Adrenal gland (tissue), 19 donors: Measurements from ENCODE around the gene URM1. TPM values are rescaled to one million over a fixed set of nuclear protein-coding genes. Genes with fewer than 3 reads are reported as not detected.

Source experiments
- DNase-seq, 7 donors: peaks; one replicate each; pipeline ENCODE4 v3.0.0-alpha.2; 2019 to 2020
- H3K27ac ChIP-seq, 5 donors: fragments of 200-600 bp; sonication (generic) in 4 of 5; 1 replicate in 3 of 5; 2 replicates in 2 of 5; pipeline versions ENCODE4 v1.5.1 to v1.8.0; 2016 to 2020; ENCODE audit warnings: mild to moderate bottlenecking in 1 of 5
- H3K27me3 ChIP-seq: fragments of 200-600 bp; 2 replicates; pipeline ENCODE4 v1.8.0; 2021
- H3K36me3 ChIP-seq, 2 donors: fragments of 200-600 bp; replicated peaks in 1 of 2; 1 replicate in 1 of 2; 2 replicates in 1 of 2; pipeline versions ENCODE4 v1.5.1 to v1.8.0; 2018 to 2022
- H3K4me1 ChIP-seq, 2 donors: fragments of 200-600 bp; replicated peaks in 1 of 2; 1 replicate in 1 of 2; 2 replicates in 1 of 2; pipeline versions ENCODE4 v1.5.1 to v1.8.0; 2018 to 2021
- H3K4me3 ChIP-seq, 4 donors: fragments of 200-600 bp; sonication (generic) in 3 of 4; one replicate each; pipeline ENCODE4 v1.5.1; 2016 to 2018
- H3K9me3 ChIP-seq, 3 donors: fragments of 200-600 bp; sonication (generic) in 1 of 3; replicated peaks in 1 of 3; 1 replicate in 2 of 3; 2 replicates in 1 of 3; pipeline versions ENCODE4 v1.5.1 to v1.8.0; 2016 to 2021
- POLR2A ChIP-seq, 2 donors: fragments of 450-650 bp; IDR thresholded peaks; one replicate each; pipeline ENCODE4 v1.6.1; 2017; ENCODE audit warnings: antibody characterized with exemption in 2 of 2, mild to moderate bottlenecking in 2 of 2, moderate library complexity in 1 of 2
- WGBS, 4 donors: extraction: QIAGEN DNeasy Blood & Tissue Kit in 2 of 4; methylation state at CpG; one replicate each; pipeline versions ENCODE4 v1.1.5 to v1.1.7; 2013 to 2017; 5-methylcytosine and 5-hydroxymethylcytosine counted together
- intact Hi-C, 2 donors: fragments of 100-400 bp; cut with DNase I; formaldehyde crosslinking; loops; one replicate each; pipeline versions ENCODE4 v1.14.1 to v1.15.0; 2022 to 2023
- long read RNA-seq, 10 donors: library from polyadenylated mRNA in 3 of 10; unstranded in 2 of 10; stranded (forward) in 1 of 10; transcript quantifications; one replicate each; pipeline ENCODE4 v2.0.0 and lab custom pipeline, GENCODE V29; 2021 to 2026
- polyA plus RNA-seq, 3 donors: library from polyadenylated mRNA; stranded (reverse); fragments of 200-250 nt in 2 of 3; fragments of 350-450 nt in 1 of 3; fragmentation: Illumina TruSeq in 1 of 3; extraction: RNeasy Lipid Tissue Mini Kit (QIAGEN cat#74804) in 1 of 3; gene quantifications; one replicate each; pipeline ENCODE4 v1.2.3, GENCODE V29; 2013 to 2014
- total RNA-seq, 9 donors: library from RNA; depleted of rRNA in 4 of 9; stranded (reverse); fragments of >200 nt in 4 of 9; fragments of 120-200 nt in 1 of 9; fragmentation: NEBNext Ultra II Directional in 1 of 9; extraction: Animal tissue kit (Norgen Biotek cat#: 25700) in 1 of 9; gene quantifications; one replicate each; pipeline versions ENCODE4 v1.1.0 to v1.2.4, GENCODE V29; 2013 to 2023
- TF ChIP-seq, protein P1 (sequence below), 6 experiments: fragments of 450-650 bp in 4 of 6; fragments of 200-600 bp in 2 of 6; sonication (generic) in 1 of 6; IDR thresholded peaks; 1 replicate in 5 of 6; 2 replicates in 1 of 6; pipeline versions ENCODE4 v1.5.1 to v1.8.0; 2016 to 2021; ENCODE audit warnings: antibody characterized with exemption in 6 of 6, mild to moderate bottlenecking in 2 of 6, moderate library complexity in 1 of 6
- donor health status: healthy with polysubstance abuse.
- donor health status: Bipolar disorder and iron deficiency.
- donor health status: DM: yes; HTN: yes; CAD: no.
- donor health status: DM: no; HTN: no; CAD: no.
- donor health status: DM: no; HTN: no; CAD: no.
- donor health status: DM: yes; HTN: yes; CAD: no.

The URM1 gene
- total RNA-seq (10 to 100 TPM; 34.7 to 87.1 (median 51.0) TPM), polyA plus RNA-seq (10 to 100 TPM; 22.8 to 40.2 (median 27.0) TPM)
- long read RNA-seq, donor 1, transcript URM1-203 (5 exons, 2,650 nt): major isoform, 42 of 45 reads
- long read RNA-seq, donor 1, partial matches to known transcripts: 0 of 45 reads
- long read RNA-seq, donor 1, other reads (novel, unspliced or antisense): 0 of 45 reads
- long read RNA-seq, donor 2, transcript URM1-203 (5 exons, 2,650 nt): major isoform, 33 of 93 reads
- long read RNA-seq, donor 2, partial matches to known transcripts: 58 of 93 reads
- long read RNA-seq, donor 2, other reads (novel, unspliced or antisense): 0 of 93 reads
- long read RNA-seq, donor 3, transcript URM1-203 (5 exons, 2,650 nt): major isoform, 30 of 35 reads
- long read RNA-seq, donor 3, partial matches to known transcripts: 0 of 35 reads
- long read RNA-seq, donor 3, other reads (novel, unspliced or antisense): 0 of 35 reads
- long read RNA-seq, donor 4, transcript URM1-203 (5 exons, 2,650 nt): major isoform, 26 of 28 reads
- long read RNA-seq, donor 4, partial matches to known transcripts: 0 of 28 reads
- long read RNA-seq, donor 4, other reads (novel, unspliced or antisense): 2 of 28 reads
- long read RNA-seq, donor 5, transcript URM1-203 (5 exons, 2,650 nt): major isoform, 69 of 81 reads
- long read RNA-seq, donor 5, transcript URM1-205 (5 exons, 723 nt): minor isoform, 5 of 81 reads
- long read RNA-seq, donor 5, partial matches to known transcripts: 2 of 81 reads
- long read RNA-seq, donor 5, other reads (novel, unspliced or antisense): 3 of 81 reads
- long read RNA-seq, donor 6, transcript URM1-203 (5 exons, 2,650 nt): major isoform, 14 of 21 reads
- long read RNA-seq, donor 6, partial matches to known transcripts: 5 of 21 reads
- long read RNA-seq, donor 6, other reads (novel, unspliced or antisense): 1 of 21 reads
- long read RNA-seq, donor 7, transcript URM1-203 (5 exons, 2,650 nt): major isoform, 17 of 19 reads
- long read RNA-seq, donor 7, partial matches to known transcripts: 0 of 19 reads
- long read RNA-seq, donor 7, other reads (novel, unspliced or antisense): 0 of 19 reads
- long read RNA-seq, donor 8, transcript URM1-203 (5 exons, 2,650 nt): major isoform, 60 of 66 reads
- long read RNA-seq, donor 8, partial matches to known transcripts: 0 of 66 reads
- long read RNA-seq, donor 8, other reads (novel, unspliced or antisense): 0 of 66 reads
- long read RNA-seq, donor 9, transcript URM1-203 (5 exons, 2,650 nt): major isoform, 33 of 36 reads
- long read RNA-seq, donor 9, partial matches to known transcripts: 0 of 36 reads
- long read RNA-seq, donor 9, other reads (novel, unspliced or antisense): 0 of 36 reads
- long read RNA-seq, donor 10, transcript URM1-203 (5 exons, 2,650 nt): major isoform, 24 of 24 reads
- long read RNA-seq, donor 10, partial matches to known transcripts: 0 of 24 reads
- long read RNA-seq, donor 10, other reads (novel, unspliced or antisense): 0 of 24 reads

DNA sequence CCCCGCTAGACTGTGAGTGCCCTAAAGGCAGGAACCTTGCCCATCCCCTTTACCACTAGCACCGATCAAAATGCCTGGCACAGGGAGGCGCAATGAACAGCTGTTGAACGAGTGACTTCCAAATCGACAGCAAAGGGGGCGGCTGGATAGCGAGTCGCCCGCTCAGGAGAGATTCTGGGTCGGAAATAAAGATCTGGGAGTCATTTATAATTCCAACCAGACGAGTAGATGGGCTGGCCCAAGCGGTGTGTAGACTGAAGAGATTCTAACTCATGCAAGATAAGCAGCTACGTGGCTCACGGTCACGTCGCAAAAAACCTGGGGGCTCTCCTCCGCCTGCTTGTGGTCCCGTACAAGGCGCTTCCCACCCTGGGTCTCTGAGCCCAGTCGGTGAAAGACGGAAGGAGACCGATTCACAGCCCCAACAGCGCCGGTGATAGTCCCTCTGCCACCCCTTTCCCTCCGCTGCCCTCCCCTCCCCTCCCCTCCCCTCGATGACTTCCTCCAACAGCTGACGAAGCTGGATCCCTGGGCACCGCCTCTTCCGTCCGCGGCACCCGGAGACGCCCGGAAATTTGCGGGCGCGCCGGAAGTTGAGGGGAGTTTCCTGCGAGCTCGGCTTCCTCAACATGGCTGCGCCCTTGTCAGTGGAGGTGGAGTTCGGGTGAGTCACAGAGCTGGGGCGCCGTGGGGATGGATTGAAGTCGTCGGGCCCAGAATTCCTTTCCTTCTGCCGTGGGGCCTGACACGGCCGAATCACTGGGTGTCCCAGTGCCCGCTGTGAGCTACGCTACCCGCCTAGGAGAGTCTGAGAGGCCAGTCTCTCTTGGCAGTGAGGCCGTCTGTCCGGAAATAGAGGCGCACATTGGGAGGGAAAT, at the start of gene URM1:
Gene URM1 (plus strand): TSS at position 623 of the 878 bp plus-strand sequence. CDS start 7 bp downstream, at position 630.
- TF ChIP-seq, protein P1, sequence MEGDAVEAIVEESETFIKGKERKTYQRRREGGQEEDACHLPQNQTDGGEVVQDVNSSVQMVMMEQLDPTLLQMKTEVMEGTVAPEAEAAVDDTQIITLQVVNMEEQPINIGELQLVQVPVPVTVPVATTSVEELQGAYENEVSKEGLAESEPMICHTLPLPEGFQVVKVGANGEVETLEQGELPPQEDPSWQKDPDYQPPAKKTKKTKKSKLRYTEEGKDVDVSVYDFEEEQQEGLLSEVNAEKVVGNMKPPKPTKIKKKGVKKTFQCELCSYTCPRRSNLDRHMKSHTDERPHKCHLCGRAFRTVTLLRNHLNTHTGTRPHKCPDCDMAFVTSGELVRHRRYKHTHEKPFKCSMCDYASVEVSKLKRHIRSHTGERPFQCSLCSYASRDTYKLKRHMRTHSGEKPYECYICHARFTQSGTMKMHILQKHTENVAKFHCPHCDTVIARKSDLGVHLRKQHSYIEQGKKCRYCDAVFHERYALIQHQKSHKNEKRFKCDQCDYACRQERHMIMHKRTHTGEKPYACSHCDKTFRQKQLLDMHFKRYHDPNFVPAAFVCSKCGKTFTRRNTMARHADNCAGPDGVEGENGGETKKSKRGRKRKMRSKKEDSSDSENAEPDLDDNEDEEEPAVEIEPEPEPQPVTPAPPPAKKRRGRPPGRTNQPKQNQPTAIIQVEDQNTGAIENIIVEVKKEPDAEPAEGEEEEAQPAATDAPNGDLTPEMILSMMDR (IDR thresholded peaks at IDR 0.05): no peak
- peak; percentile 80 to 87 for TF ChIP-seq POLR2A (IDR thresholded peaks at IDR 0.05)
- peaks cover 14 to 28% of the 10 kb centered on the region in 2 donors for H3K4me1 ChIP-seq
- DNase-seq: peak; percentile 95 to 97 (median 96)
- WGBS, 4 donors: 0 to 1% (median 0%) methylated on average over 28 to 55 of the region's 55 CpGs
- H3K4me3 ChIP-seq: peak within 1 kb of the TSS; percentile 16 to 99 (median 89)
- intact Hi-C loops: no loop called here
- no peaks in the 10 kb centered on the region for H3K9me3 ChIP-seq
- H3K36me3 ChIP-seq: no peaks in the 10 kb centered on the region
- no peaks in the 10 kb centered on the region for H3K27me3 ChIP-seq
- H3K27ac ChIP-seq: peak within 1 kb of the TSS; percentile 72 to 98 (median 86)

DNA sequence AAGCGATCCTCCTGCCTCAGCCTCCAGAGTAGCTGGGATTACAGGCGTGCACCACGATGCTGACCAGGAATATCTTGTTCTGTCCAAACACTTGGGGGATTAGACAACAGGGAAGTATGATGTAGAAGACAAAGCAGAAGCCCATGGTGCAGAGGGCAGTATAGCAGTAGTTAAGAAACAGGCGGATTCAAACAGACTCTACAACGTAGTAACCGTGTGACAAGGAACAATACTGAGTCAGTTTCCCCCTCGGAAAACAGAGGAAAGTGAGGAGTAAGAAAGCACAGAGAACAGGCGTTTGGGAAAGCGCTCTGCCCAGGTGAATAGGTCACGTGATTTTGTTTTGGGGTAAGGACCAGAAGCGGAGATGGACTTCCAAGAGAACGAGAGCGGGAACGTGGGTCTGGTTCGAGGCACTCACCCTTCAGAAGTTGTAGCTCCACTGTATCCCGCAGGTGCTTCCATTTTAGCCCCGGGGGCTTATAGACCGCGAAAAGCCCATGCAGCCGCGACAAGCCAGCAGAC, 49.2 kb upstream of the URM1 start:
- TF ChIP-seq, protein P1 (IDR thresholded peaks at IDR 0.05): no peak
- no peak for TF ChIP-seq POLR2A (IDR thresholded peaks at IDR 0.05)
- Histone ChIP-seq H3K4me1 (peaks cover 17 to 22% of the 10 kb centered on the region in 2 donors), H3K27ac (peak overlapping the region in 1 of 5 donors; percentile 96), H3K36me3 (peaks cover 0 to 35% of the 10 kb centered on the region in 2 donors), H3K27me3 (no peaks in the 10 kb centered on the region), H3K4me3 (peak overlapping the region in 3 of 4 donors; percentile 71 to 85 (median 74)), H3K9me3 (no peaks in the 10 kb centered on the region)
- WGBS, 4 donors: 1 to 3% (median 2%) methylated on average over 16 to 21 of the region's 21 CpGs
- no peak for DNase-seq
- intact Hi-C loops: no loop called here

DNA sequence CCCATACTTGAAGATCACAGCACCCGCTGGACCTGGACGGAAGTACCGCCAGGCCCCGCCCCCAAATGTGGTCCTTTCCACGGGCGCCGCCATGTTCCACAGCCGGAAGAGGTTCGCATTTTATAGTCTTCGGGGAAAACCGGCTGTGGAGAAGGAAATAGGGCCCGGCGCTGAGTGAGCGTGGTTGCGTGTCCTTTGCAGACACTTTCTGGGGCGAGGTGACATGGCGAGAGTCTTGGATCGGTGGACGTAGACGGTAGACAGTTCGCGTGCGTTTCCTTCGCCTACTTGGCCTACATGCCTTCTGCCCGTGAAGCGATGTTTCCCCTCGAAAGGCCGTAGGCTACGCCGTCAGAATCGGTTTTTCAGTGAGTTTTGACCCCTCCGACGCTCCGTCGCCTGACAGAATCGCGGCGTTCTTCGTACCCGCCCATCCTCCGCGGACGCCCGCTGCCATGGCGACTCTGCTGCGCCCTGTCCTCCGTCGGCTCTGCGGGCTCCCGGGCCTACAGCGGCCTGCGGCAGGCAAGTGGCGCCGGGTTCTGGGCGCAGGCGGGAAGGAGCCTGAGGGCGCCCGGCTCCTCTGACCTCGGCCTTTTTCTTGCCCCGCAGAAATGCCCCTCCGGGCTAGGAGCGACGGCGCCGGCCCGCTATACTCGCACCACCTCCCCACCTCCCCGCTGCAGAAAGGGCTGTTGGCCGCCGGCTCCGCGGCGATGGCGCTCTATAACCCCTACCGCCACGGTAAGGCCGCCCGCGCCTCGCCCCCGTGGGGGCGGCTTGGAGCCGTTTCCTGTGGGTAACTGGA, 48.6 kb upstream of the URM1 start, which contains the start of the genes COQ4 and TRUB2:
Gene COQ4 (plus strand): TSS at position 436 of the 808 bp plus-strand sequence. CDS start 20 bp downstream, at position 456.
Gene TRUB2 (minus strand): TSS at position 44 of the 808 bp plus-strand sequence. CDS start 39 bp downstream, at position 5.
- peak in 1 of 2 donors; percentile 40 for TF ChIP-seq POLR2A (IDR thresholded peaks at IDR 0.05)
- TF ChIP-seq, protein P1 (IDR thresholded peaks at IDR 0.05): no peak
- Histone ChIP-seq H3K9me3 (no peaks in the 10 kb centered on the region), H3K4me3 (peak within 1 kb of the TSS; percentile 24 to 85 (median 72)), H3K27me3 (no peaks in the 10 kb centered on the region), H3K27ac (peak within 1 kb of the TSS; percentile 77 to 96 (median 81)), H3K4me1 (peaks cover 17 to 22% of the 10 kb centered on the region in 2 donors), H3K36me3 (peaks cover 0 to 35% of the 10 kb centered on the region in 2 donors)
- peak; percentile 91 to 97 (median 94) for DNase-seq
- intact Hi-C loops: no loop called here
- 0 to 1% (median 0%) methylated on average over 17 to 83 of the region's 83 CpGs for WGBS, 4 donors
